Spinal cord (tissue), 10 donors: ENCODE data around the gene UCKL1. TPM values are rescaled to one million over a fixed set of nuclear protein-coding genes. Genes with fewer than 3 reads are reported as not detected.
"Not testable (repeated sequence)": the region's sequence is repeated elsewhere in the genome, so short reads cannot be mapped to it uniquely, and the experiment has no call there.

Source experiments
- DNase-seq, 6 donors: peaks; one replicate each; pipeline versions ENCODE4 v3.0.0 to v3.0.0-alpha.2; 2013 to 2015; ENCODE audit warnings: low spot score in 6 of 6, low read depth in 4 of 6
- H3K27ac ChIP-seq: one replicate; pipeline ENCODE4 v1.5.1; 2013; ENCODE audit warnings: low read depth, low read length, control low read depth
- H3K27me3 ChIP-seq: one replicate; pipeline ENCODE4 v1.6.1; 2013; ENCODE audit warnings: low read length; ENCODE audit not compliant: control insufficient read depth, insufficient read depth
- H3K36me3 ChIP-seq: one replicate; pipeline ENCODE4 v1.6.1; 2013; ENCODE audit warnings: low read length; ENCODE audit not compliant: control insufficient read depth, insufficient read depth
- H3K4me1 ChIP-seq: one replicate; pipeline ENCODE4 v1.6.1; 2013; ENCODE audit warnings: low read length; ENCODE audit not compliant: control insufficient read depth, insufficient read depth
- H3K4me3 ChIP-seq: one replicate; pipeline ENCODE4 v1.5.1; 2013; ENCODE audit warnings: low read depth, low read length, control low read depth
- H3K9me3 ChIP-seq: one replicate; pipeline ENCODE4 v1.6.1; 2013; ENCODE audit warnings: low read length; ENCODE audit not compliant: control insufficient read depth, insufficient read depth
- WGBS: methylation state at CpG from one replicate; pipeline ENCODE4 v1.1.5; 2013; ENCODE audit warnings: missing lambda C conversion rate; ENCODE audit not compliant: insufficient coverage; 5-methylcytosine and 5-hydroxymethylcytosine counted together
- polyA plus RNA-seq, 2 donors: library from polyadenylated mRNA; unstranded; fragments of 120-200 nt; gene quantifications; one replicate each; pipeline ENCODE4 v1.2.1, GENCODE V29; 2013; ENCODE audit not compliant: insufficient read length in 2 of 2
- total RNA-seq, 2 donors: library from RNA; depleted of rRNA in 1 of 2; stranded (reverse); fragments of 120-200 nt in 1 of 2; fragments of >200 nt in 1 of 2; gene quantifications; one replicate each; pipeline versions ENCODE4 v1.2.3 to v1.2.4, GENCODE V29; 2013 to 2014
- donor health status: healthy.

Gene UCKL1
- total and polyA plus RNA-seq, 4 donors = 14.1 to 83.7 (median 44.2) TPM

- no peaks in the 10 kb centered on the region for H3K27me3 ChIP-seq
- peak within 1 kb of the TSS; percentile 89 for H3K27ac ChIP-seq
- H3K4me3 ChIP-seq = peak within 1 kb of the TSS; percentile 63
- peaks cover 43% of the 10 kb centered on the region for H3K4me1 ChIP-seq
- under 1% methylated on average over 52 of the region's 52 CpGs for WGBS
- DNase-seq = peak in 3 of 6 donors; percentile 71 to 93 (median 87)
- peaks cover 47% of the 10 kb centered on the region for H3K36me3 ChIP-seq
- no peaks in the 10 kb centered on the region for H3K9me3 ChIP-seq
Observed at GRCh38 chr20:63979557-63980316, 23.5 kb upstream of the UCKL1 start, which contains the start of gene SAMD10. TSS of gene SAMD10 (minus strand) at chr20:63979642. CDS start at chr20:63979467, 175 bp downstream.

GRCh38 chr20:63979229-63979556 lies 23.0 kb upstream of the UCKL1 start:
- Histone ChIP-seq H3K4me3 (peak overlapping the region; percentile 60), H3K36me3 (peaks cover 51% of the 10 kb centered on the region), H3K4me1 (peaks cover 48% of the 10 kb centered on the region), H3K27me3 (no peaks in the 10 kb centered on the region), H3K27ac (peak overlapping the region; percentile 22), H3K9me3 (no peaks in the 10 kb centered on the region)
- whole genome bisulfite sequencing = under 1% methylated on average over 47 of the region's 47 CpGs
- peak in 1 of 6 donors; percentile 43 for DNase-seq

- H3K4me1 ChIP-seq = peaks cover 55% of the 10 kb centered on the region
- no peaks in the 10 kb centered on the region for H3K9me3 ChIP-seq
- H3K27ac ChIP-seq = peak overlapping the region; percentile 22
- peaks cover 51% of the 10 kb centered on the region for H3K36me3 ChIP-seq
- WGBS = under 1% methylated on average over 46 of the region's 52 CpGs
- peak overlapping the region; percentile 60 for H3K4me3 ChIP-seq
- DNase-seq = peak in 2 of 6 donors; percentile 55 to 69
- H3K27me3 ChIP-seq = no peaks in the 10 kb centered on the region
Observed at GRCh38 chr20:63978319-63979228, 22.4 kb upstream of the UCKL1 start.

- WGBS = 80% methylated on average over 14 of the region's 16 CpGs
- no peak for DNase-seq
- H3K27me3 ChIP-seq = no peaks in the 10 kb centered on the region
- peaks cover 52% of the 10 kb centered on the region for H3K36me3 ChIP-seq
- H3K4me3 ChIP-seq = peak overlapping the region; percentile 60
- no peaks in the 10 kb centered on the region for H3K9me3 ChIP-seq
- H3K27ac ChIP-seq = no peak overlapping the region
- H3K4me1 ChIP-seq = peaks cover 57% of the 10 kb centered on the region
Observed at GRCh38 chr20:63977739-63978276, 21.6 kb upstream of the UCKL1 start.

GRCh38 chr20:63976980-63977738 lies 20.9 kb upstream of the UCKL1 start:
- H3K36me3 ChIP-seq = peaks cover 51% of the 10 kb centered on the region
- no peak overlapping the region for H3K4me3 ChIP-seq
- WGBS = 88% methylated on average over 17 of the region's 18 CpGs
- H3K27ac ChIP-seq = no peak overlapping the region
- no peaks in the 10 kb centered on the region for H3K27me3 ChIP-seq
- peaks cover 54% of the 10 kb centered on the region for H3K4me1 ChIP-seq
- H3K9me3 ChIP-seq = no peaks in the 10 kb centered on the region
- DNase-seq = peak in 1 of 6 donors; percentile 2

- Histone ChIP-seq H3K36me3 (peaks cover 52% of the 10 kb centered on the region), H3K4me1 (peaks cover 52% of the 10 kb centered on the region)
- H3K27me3 ChIP-seq, H3K27ac ChIP-seq, H3K9me3 ChIP-seq, DNase-seq, H3K4me3 ChIP-seq: not testable (repeated sequence)
- WGBS = 100% methylated on average over 5 of the region's 7 CpGs
Observed at GRCh38 chr20:63976511-63976910, 20.3 kb upstream of the UCKL1 start.

- Histone ChIP-seq H3K36me3 (peaks cover 52% of the 10 kb centered on the region), H3K27ac (peak overlapping the region; percentile 52), H3K4me1 (peaks cover 48% of the 10 kb centered on the region), H3K9me3 (no peaks in the 10 kb centered on the region), H3K27me3 (no peaks in the 10 kb centered on the region), H3K4me3 (no peak overlapping the region)
- peak in 1 of 6 donors; percentile 20 for DNase-seq
- WGBS = 60% methylated on average over 15 of the region's 19 CpGs
Observed at GRCh38 chr20:63974402-63975200, 18.4 kb upstream of the UCKL1 start.

GRCh38 chr20:63973636-63974401 lies 17.6 kb upstream of the UCKL1 start:
- H3K4me3 ChIP-seq = peak overlapping the region; percentile 38
- peak overlapping the region; percentile 52 for H3K27ac ChIP-seq
- H3K9me3 ChIP-seq = no peaks in the 10 kb centered on the region
- no peaks in the 10 kb centered on the region for H3K27me3 ChIP-seq
- WGBS = 11% methylated on average over 35 of the region's 37 CpGs
- H3K4me1 ChIP-seq = peaks cover 49% of the 10 kb centered on the region
- peaks cover 53% of the 10 kb centered on the region for H3K36me3 ChIP-seq
- peak in 3 of 6 donors; percentile 67 to 92 (median 89) for DNase-seq
